Neural progenitor cell (in vitro differentiated cells): Measurements from ENCODE around the gene ATP10A. TPM values are rescaled to one million over a fixed set of nuclear protein-coding genes. Genes with fewer than 3 reads are reported as not detected.

Experiments used
- DNase-seq: peaks from one replicate; pipeline ENCODE4 v3.0.0-alpha.2; 2016; ENCODE audit warnings: low spot score
- H2AFZ ChIP-seq: fragments of 200-600 bp; sonication (generic); replicated peaks from 2 replicates; pipeline ENCODE4 v1.6.1; 2016; ENCODE audit warnings: antibody characterized with exemption
- H3F3A ChIP-seq: fragments of 200-600 bp; sonication (generic); 2 replicates; pipeline ENCODE4 v1.6.1; 2016; ENCODE audit warnings: antibody characterized with exemption, low read depth
- H3K27ac ChIP-seq: fragments of 200-600 bp; sonication (generic); 2 replicates; pipeline ENCODE4 v1.5.1; 2016; ENCODE audit warnings: mild to moderate bottlenecking
- H3K27me3 ChIP-seq: fragments of 200-600 bp; sonication (generic); 2 replicates; pipeline ENCODE4 v1.6.1; 2016; ENCODE audit warnings: mild to moderate bottlenecking, moderate library complexity
- H3K36me3 ChIP-seq: fragments of 200-600 bp; sonication (generic); 2 replicates; pipeline ENCODE4 v1.5.1; 2016
- H3K4me1 ChIP-seq: fragments of 200-600 bp; sonication (generic); 2 replicates; pipeline ENCODE4 v1.6.1; 2016; ENCODE audit warnings: mixed run types
- H3K4me2 ChIP-seq: fragments of 200-600 bp; sonication (generic); 2 replicates; pipeline ENCODE4 v1.6.1; 2016
- H3K4me3 ChIP-seq: fragments of 200-600 bp; sonication (generic); 2 replicates; pipeline ENCODE4 v1.5.1; 2016
- H3K79me2 ChIP-seq: fragments of 200-600 bp; sonication (generic); 2 replicates; pipeline ENCODE4 v1.6.1; 2016; ENCODE audit warnings: low read depth
- H3K9ac ChIP-seq: fragments of 200-600 bp; sonication (generic); 2 replicates; pipeline ENCODE4 v1.6.1; 2016
- H3K9me3 ChIP-seq: fragments of 200-600 bp; sonication (generic); 2 replicates; pipeline ENCODE4 v1.5.1; 2016; ENCODE audit warnings: low read depth
- H4K20me1 ChIP-seq: fragments of 200-600 bp; sonication (generic); 2 replicates; pipeline ENCODE4 v1.6.1; 2016; ENCODE audit warnings: low read depth
- H3K27ac Mint-ChIP-seq: 3 replicates; pipeline ENCODE4 v1.8.0; 2021; ENCODE audit warnings: mixed read lengths
- H3K27me3 Mint-ChIP-seq: 2 replicates; pipeline ENCODE4 v1.8.0; 2022; ENCODE audit warnings: low read depth, mild to moderate bottlenecking, inconsistent platforms, moderate library complexity, mixed read lengths; ENCODE audit not compliant: insufficient read depth
- H3K36me3 Mint-ChIP-seq: 3 replicates; pipeline ENCODE4 v1.8.0; 2021; ENCODE audit warnings: mixed read lengths
- H3K4me1 Mint-ChIP-seq: 3 replicates; pipeline ENCODE4 v1.8.0; 2021; ENCODE audit warnings: mixed read lengths
- H3K4me3 Mint-ChIP-seq: 3 replicates; pipeline ENCODE4 v1.8.0; 2021; ENCODE audit warnings: mild to moderate bottlenecking, moderate library complexity, mixed read lengths
- H3K9me3 Mint-ChIP-seq: 3 replicates; pipeline ENCODE4 v1.8.0; 2020; ENCODE audit warnings: mixed read lengths
- CTCF ChIP-seq: fragments of 200-600 bp; sonication (generic); IDR thresholded peaks from 2 replicates; pipeline ENCODE4 v1.5.1; 2017; ENCODE audit warnings: antibody characterized with exemption, mild to moderate bottlenecking
- EZH2 ChIP-seq: fragments of 200-600 bp; sonication (generic); IDR thresholded peaks from 2 replicates; pipeline ENCODE4 v1.6.1; 2017; ENCODE audit warnings: antibody characterized with exemption, mild to moderate bottlenecking, moderate library complexity
- EZH2phosphoT487 ChIP-seq: fragments of 200-600 bp; sonication (generic); IDR thresholded peaks from 2 replicates; pipeline ENCODE4 v1.6.1; 2017; ENCODE audit warnings: antibody characterized with exemption
- total RNA-seq: library from RNA; depleted of rRNA; stranded (reverse); fragments of >200 nt; gene quantifications from 2 replicates; pipeline ENCODE4 v1.2.3, GENCODE V29; 2015; ENCODE audit warnings: low replicate concordance

The ATP10A gene
- total RNA-seq, 1 donor from 2014 or later = 0.32 TPM

- H3K4me2 ChIP-seq = no peak overlapping the region
- no peak for TF ChIP-seq EZH2phosphoT487
- TF ChIP-seq EZH2 = no peak
- no peak for TF ChIP-seq CTCF
These were observed 66.1 kb downstream of the ATP10A start for GRCh38 chr15:25797035-25797434.

GRCh38 chr15:25796395-25796794 is 66.7 kb downstream of the ATP10A start:
- Histone ChIP-seq H3K9ac (no peak overlapping the region), H3K36me3 (no peaks in the 10 kb centered on the region), H3K27ac (no peak overlapping the region), H3K4me1 (peaks cover 8% of the 10 kb centered on the region), H3K4me3 (no peak overlapping the region), H4K20me1 (no peaks in the 10 kb centered on the region), H3K27me3 (no peaks in the 10 kb centered on the region), H3F3A (no peaks in the 10 kb centered on the region), H2AFZ (no peak overlapping the region), H3K4me2 (no peak overlapping the region), H3K9me3 (no peaks in the 10 kb centered on the region), H3K79me2 (no peaks in the 10 kb centered on the region)
- Mint-ChIP-seq H3K4me1 (peaks cover 17% of the 10 kb centered on the region), H3K4me3 (no peak overlapping the region), H3K27ac (no peak overlapping the region), H3K36me3 (no peaks in the 10 kb centered on the region), H3K27me3 (peaks cover 6% of the 10 kb centered on the region), H3K9me3 (no peaks in the 10 kb centered on the region)
- TF ChIP-seq EZH2 = no peak
- no peak for DNase-seq

More at GRCh38 chr15:25797035-25797434, 66.1 kb downstream of the ATP10A start:
- Mint-ChIP-seq H3K27me3 (peaks cover 5% of the 10 kb centered on the region), H3K27ac (no peak overlapping the region), H3K4me3 (no peak overlapping the region), H3K4me1 (peaks cover 15% of the 10 kb centered on the region), H3K9me3 (no peaks in the 10 kb centered on the region), H3K36me3 (no peaks in the 10 kb centered on the region)
- no peak for DNase-seq
- no peak overlapping the region for H3K27ac ChIP-seq
- H3K9me3 ChIP-seq = no peaks in the 10 kb centered on the region
- no peaks in the 10 kb centered on the region for H4K20me1 ChIP-seq
- no peaks in the 10 kb centered on the region for H3K79me2 ChIP-seq
- H3K27me3 ChIP-seq = no peaks in the 10 kb centered on the region
- H3F3A ChIP-seq = no peaks in the 10 kb centered on the region
- H3K4me3 ChIP-seq = no peak overlapping the region
- H3K9ac ChIP-seq = no peak overlapping the region
- H2AFZ ChIP-seq = no peak overlapping the region
- no peaks in the 10 kb centered on the region for H3K36me3 ChIP-seq
- H3K4me1 ChIP-seq = peaks cover 8% of the 10 kb centered on the region

DNA sequence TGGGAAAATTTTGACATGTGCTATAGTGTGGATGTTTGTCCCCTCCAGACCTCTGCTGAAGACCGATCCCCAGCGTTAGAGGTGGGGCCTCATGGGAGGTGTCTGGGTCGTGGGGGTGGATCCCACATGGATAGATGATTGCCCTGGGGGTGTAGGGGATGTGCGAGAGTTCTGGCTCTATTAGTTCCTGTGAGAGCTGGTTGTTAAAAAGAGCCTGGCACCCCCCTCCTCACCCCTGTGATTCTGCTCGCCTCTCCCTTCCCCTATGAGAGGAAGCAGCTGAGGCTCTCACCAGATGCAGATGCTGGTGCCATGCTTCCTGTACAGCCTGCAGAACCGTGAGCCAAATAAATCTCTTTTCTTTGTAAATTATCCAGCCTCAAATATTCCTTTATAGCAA is 67.4 kb downstream of the ATP10A start:
- no peak for DNase-seq
- no peak overlapping the region for H3K9ac ChIP-seq
- H3K4me3 Mint-ChIP-seq = no peak overlapping the region

More for the DNA sequence above, 67.4 kb downstream of the ATP10A start:
- Histone ChIP-seq H3K4me2 (no peak overlapping the region), H2AFZ (no peak overlapping the region), H3K4me1 (peaks cover 8% of the 10 kb centered on the region), H3F3A (no peaks in the 10 kb centered on the region), H3K9me3 (no peaks in the 10 kb centered on the region), H3K36me3 (no peaks in the 10 kb centered on the region), H4K20me1 (no peaks in the 10 kb centered on the region), H3K27me3 (no peaks in the 10 kb centered on the region), H3K79me2 (no peaks in the 10 kb centered on the region), H3K27ac (no peak overlapping the region), H3K4me3 (no peak overlapping the region)
- Mint-ChIP-seq H3K27ac (no peak overlapping the region), H3K27me3 (peaks cover 6% of the 10 kb centered on the region), H3K9me3 (no peaks in the 10 kb centered on the region), H3K36me3 (no peaks in the 10 kb centered on the region), H3K4me1 (peaks cover 24% of the 10 kb centered on the region)
- TF ChIP-seq EZH2 = no peak
- no peak for TF ChIP-seq EZH2phosphoT487
- no peak for TF ChIP-seq CTCF
